Measurements from ENCODE around the gene GAB2. TPM values are rescaled to one million over a fixed set of nuclear protein-coding genes. Genes with fewer than 3 reads are reported as not detected.

GAB2 gene
- total and polyA plus RNA-seq, 10 of the 15 experiments (the other 5 are each of a cell fraction or from before 2014, with no cell fraction given), result 0.69 to 12.6 (median 3.8) TPM

DNA sequence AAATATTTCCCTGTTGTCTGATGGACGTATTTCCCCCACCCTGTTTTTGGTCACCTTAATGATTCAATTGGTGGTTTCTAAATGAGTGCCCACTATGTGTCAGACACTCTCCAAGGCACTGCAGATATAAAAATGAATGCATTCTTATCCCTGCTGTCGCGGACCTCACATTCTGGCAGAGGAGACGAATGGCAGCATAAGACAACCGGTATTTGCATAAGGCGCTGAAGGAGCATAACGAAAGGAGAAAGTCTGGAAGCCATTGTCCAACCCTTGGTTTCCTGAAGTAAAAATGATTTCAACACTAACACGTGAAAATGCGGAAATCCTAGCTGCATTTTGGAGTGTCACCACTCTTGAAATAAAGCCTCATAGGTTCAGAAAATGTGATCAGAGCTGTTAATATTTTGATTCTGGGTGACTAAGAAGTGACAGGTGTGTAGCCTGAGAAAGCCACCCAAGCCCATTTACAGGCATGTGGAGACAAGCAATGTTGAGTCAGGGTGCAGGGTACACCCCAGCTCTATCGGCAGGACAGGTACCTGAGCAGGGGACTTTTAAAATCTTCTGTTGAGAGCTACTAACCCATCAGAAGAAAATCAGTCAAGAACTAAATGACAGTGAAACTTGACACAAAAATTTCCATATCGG lies 10.1 kb upstream of the GAB2 start (continued):
- TF ChIP-seq MYB (IDR thresholded peaks at IDR 0.05; ENCODE audit: borderline replicate concordance, low read depth, low read length) (no peak), JUND (IDR thresholded peaks at IDR 0.05; ENCODE audit: low read depth, low read length) (no peak), ZNF207 (IDR thresholded peaks at IDR 0.05; ENCODE audit: borderline replicate concordance) (no peak), BMI1 (IDR thresholded peaks at IDR 0.05; ENCODE audit: borderline replicate concordance) (no peak), RELB (IDR thresholded peaks at IDR 0.05; ENCODE audit: low read depth) (no peak), ZNF622 (IDR thresholded peaks at IDR 0.05) (no peak), YY1 (IDR thresholded peaks at IDR 0.05; ENCODE audit: low read depth, low read length) (peak; percentile 42; the same call in 1 of the 2 replicates), MEF2B (IDR thresholded peaks at IDR 0.05; ENCODE audit: partially characterized antibody, poor library complexity, severe bottlenecking) (no peak), SREBF1 (IDR thresholded peaks at IDR 0.05; ENCODE audit: low read length) (no peak), POLR2AphosphoS2 (IDR thresholded peaks at IDR 0.05; ENCODE audit: low read depth, low read length) (no peak), CBX3 (IDR thresholded peaks at IDR 0.05; ENCODE audit: borderline replicate concordance, low read depth) (no peak), IRF4 (IDR thresholded peaks at IDR 0.05; ENCODE audit: low read depth, low read length) (peak; percentile 47; the same call in 1 of the 2 replicates), BACH1 (IDR thresholded peaks at IDR 0.05; ENCODE audit: borderline replicate concordance) (no peak), ELK1 (IDR thresholded peaks at IDR 0.05; ENCODE audit: low read depth, low read length) (no peak), POLR2A (IDR thresholded peaks at IDR 0.05; ENCODE audit: low read depth, low read length) (no peak), STAT1 (conservative IDR thresholded peaks at IDR 0.05) (no peak), HDGF (IDR thresholded peaks at IDR 0.05) (no peak), BCL11A (IDR thresholded peaks at IDR 0.05; ENCODE audit: low read depth, low read length) (peak; percentile 77; the same call in 1 of the 2 replicates), USF2 (IDR thresholded peaks at IDR 0.05; ENCODE audit: borderline replicate concordance, low read depth, low read length) (no peak), MTA2 (IDR thresholded peaks at IDR 0.05; ENCODE audit: low read depth) (peak; percentile 33; the same call in 1 of the 2 replicates), PAX8 (IDR thresholded peaks at IDR 0.05) (no peak), ZSCAN29 (IDR thresholded peaks at IDR 0.05) (no peak), RB1 (IDR thresholded peaks at IDR 0.05; ENCODE audit: borderline replicate concordance) (no peak), CHD2 (IDR thresholded peaks at IDR 0.05; ENCODE audit: borderline replicate concordance, low read depth, low read length) (no peak), MTA3 (IDR thresholded peaks at IDR 0.05; ENCODE audit: borderline replicate concordance, low read length) (no peak), MLLT1 (IDR thresholded peaks at IDR 0.05) (no peak), CREM (IDR thresholded peaks at IDR 0.05; ENCODE audit: low read depth) (peak; percentile 61; the same call in 1 of the 2 replicates), TAF1 (IDR thresholded peaks at IDR 0.05; ENCODE audit: borderline replicate concordance, low read depth, low read length) (no peak), CHD4 (IDR thresholded peaks at IDR 0.05) (no peak), BRCA1 (IDR thresholded peaks at IDR 0.05; ENCODE audit: low read depth, low read length) (no peak)
